ENCODE results near the gene MYL4.

The MYL4 gene

DNA sequence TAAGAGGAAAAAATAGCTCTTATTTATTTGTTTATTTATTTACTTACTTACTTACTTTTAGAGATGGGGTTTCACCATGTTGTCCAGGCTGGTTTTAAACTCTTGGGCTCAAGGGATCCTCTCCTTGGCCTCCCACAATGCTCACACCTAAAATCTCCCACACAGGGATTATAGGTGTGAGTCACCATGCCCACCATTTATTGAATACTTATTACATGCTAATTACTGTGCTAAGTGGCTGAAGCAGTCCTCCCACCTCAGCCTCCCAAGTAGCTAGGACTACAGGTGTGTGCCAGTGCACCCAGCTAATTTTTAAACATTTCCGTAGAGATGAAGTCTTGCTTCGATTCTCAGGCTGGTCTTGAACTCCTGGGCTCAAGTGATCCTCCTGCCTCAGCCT is 33.5 kb downstream of the MYL4 start:
- no peak for DNase-seq (ENCODE audit: low read depth, low spot score)
- ChIA-PET POLR2A (interaction anchor here (0.6 kb wide), 1 partner anchor 77 kb away, joined by 3 read pairs; no protein-coding TSS in a partner anchor), CTCF (interaction anchor here (1.3 to 6.6 kb wide), 5 partner anchors 9 to 73 kb away, joined by 3 to 40 read pairs (median 10); partner anchors contain the start of gene ITGB3)
- H3K4me3 ChIP-seq (ENCODE audit: low read depth, low read length) = no peak overlapping the region
- TF ChIP-seq, protein P1, sequence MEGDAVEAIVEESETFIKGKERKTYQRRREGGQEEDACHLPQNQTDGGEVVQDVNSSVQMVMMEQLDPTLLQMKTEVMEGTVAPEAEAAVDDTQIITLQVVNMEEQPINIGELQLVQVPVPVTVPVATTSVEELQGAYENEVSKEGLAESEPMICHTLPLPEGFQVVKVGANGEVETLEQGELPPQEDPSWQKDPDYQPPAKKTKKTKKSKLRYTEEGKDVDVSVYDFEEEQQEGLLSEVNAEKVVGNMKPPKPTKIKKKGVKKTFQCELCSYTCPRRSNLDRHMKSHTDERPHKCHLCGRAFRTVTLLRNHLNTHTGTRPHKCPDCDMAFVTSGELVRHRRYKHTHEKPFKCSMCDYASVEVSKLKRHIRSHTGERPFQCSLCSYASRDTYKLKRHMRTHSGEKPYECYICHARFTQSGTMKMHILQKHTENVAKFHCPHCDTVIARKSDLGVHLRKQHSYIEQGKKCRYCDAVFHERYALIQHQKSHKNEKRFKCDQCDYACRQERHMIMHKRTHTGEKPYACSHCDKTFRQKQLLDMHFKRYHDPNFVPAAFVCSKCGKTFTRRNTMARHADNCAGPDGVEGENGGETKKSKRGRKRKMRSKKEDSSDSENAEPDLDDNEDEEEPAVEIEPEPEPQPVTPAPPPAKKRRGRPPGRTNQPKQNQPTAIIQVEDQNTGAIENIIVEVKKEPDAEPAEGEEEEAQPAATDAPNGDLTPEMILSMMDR (IDR thresholded peaks at IDR 0.05; ENCODE audit: insufficient read depth, low read length, missing control alignments) = no peak

DNA sequence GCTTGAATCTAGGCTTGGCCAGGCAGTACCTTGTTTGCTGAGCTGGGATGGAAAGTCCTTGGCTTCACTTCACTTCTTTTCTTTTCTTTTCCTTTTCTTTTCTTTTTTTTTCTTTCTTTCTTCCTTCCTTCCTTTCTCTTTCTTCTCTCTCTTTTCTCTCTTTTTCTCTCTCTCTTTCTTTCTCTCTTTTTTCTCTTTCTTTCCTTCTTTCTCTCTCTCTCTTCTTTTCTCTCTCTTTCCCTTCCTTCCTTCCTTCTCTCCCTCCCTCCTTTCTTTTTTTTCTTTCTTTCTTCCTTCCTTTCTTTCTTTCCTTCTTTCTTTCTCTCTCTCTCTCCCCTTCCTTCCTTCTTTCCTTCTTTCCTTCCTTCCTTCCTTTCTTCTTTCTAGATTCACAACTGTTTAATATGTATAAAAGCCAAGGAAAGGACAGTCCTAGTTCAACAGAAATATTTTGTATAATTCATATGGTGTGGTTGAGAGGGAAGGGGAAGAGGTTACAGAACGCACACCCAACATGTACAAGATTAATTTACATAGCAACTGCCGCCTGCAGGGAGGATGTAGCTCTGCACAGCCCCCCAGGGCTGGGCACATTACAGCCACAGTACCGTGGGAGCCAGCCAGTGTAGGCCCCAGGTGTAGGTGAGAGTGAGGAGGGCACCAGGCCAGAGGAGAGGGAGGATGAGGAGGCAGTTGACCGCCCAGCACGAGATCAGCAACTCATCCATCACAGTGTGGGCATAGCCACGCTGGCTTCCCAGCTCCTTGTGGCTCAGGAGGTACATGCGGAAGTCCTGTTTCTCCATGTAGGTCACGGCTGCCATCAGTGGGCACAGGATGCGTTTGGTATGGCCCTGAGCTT is 34.8 kb downstream of the MYL4 start:
- CTCF ChIA-PET = interaction anchor here (1.2 to 6.6 kb wide), 4 partner anchors 9 to 72 kb away, joined by 3 to 40 read pairs (median 16); partner anchors contain the start of gene ITGB3
- DNase-seq (ENCODE audit: low read depth, low spot score) = no peak
- POLR2A ChIA-PET = no interaction called here
- no peak overlapping the region for H3K4me3 ChIP-seq (ENCODE audit: low read depth, low read length)
- TF ChIP-seq, protein P1 (IDR thresholded peaks at IDR 0.05; ENCODE audit: insufficient read depth, low read length, missing control alignments) = no peak

DNA sequence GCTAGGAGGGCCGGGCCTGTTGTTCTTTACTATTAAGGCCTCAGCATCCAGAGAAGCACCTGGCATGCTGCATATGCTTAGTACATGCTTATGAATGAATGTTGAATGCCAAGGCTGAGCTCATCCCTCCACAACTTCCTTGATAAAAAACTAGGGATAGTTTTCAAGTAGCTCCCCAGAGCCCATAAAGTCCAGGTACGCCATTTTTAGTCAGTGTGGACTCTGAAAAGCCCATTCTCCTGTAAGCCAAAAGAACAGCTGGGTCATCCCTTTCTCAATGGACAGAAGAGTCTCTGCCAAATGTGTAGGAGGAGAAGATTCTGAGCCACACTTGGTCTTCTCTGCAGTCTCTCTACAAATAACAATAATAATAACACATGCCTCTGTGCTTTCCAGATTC is 35.5 kb downstream of the MYL4 start:
- ChIA-PET POLR2A (no interaction called here), CTCF (interaction anchor here (1.2 to 5.6 kb wide), 3 partner anchors 8 to 15 kb away, joined by 3 to 23 read pairs (median 3); partner anchors contain the start of gene ITGB3)
- TF ChIP-seq, protein P1 (IDR thresholded peaks at IDR 0.05; ENCODE audit: insufficient read depth, low read length, missing control alignments) = no peak
- no peak overlapping the region for H3K4me3 ChIP-seq (ENCODE audit: low read depth, low read length)
- DNase-seq (ENCODE audit: low read depth, low spot score) = no peak

DNA sequence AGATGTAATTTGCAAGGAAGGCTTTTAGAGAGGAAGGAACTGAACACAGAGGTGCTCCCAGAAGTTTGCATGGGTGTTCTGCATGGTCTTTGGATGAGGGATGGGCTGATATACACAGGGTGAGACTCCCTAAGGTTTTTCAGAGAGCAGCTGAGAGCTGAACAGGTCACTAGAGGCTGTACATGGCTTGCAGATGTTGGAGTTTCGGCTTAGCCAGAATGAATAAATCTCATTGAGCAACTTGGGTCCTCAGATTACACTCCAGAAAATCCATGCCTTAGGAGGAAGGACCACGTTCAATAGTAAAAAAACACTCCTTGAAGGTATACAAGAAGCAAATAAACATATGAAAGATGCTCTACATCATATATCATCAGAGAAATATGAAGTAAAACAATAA is 37.0 kb downstream of the MYL4 start:
- no peak for DNase-seq (ENCODE audit: low read depth, low spot score)
- H3K4me3 ChIP-seq (ENCODE audit: low read depth, low read length) = no peak overlapping the region
- ChIA-PET CTCF (interaction anchor here (1.1 to 1.7 kb wide), 2 partner anchors 17 to 70 kb away, joined by 4 to 7 read pairs; no protein-coding TSS in a partner anchor), POLR2A (no interaction called here)
- TF ChIP-seq, protein P1 (IDR thresholded peaks at IDR 0.05; ENCODE audit: insufficient read depth, low read length, missing control alignments) = no peak

DNA sequence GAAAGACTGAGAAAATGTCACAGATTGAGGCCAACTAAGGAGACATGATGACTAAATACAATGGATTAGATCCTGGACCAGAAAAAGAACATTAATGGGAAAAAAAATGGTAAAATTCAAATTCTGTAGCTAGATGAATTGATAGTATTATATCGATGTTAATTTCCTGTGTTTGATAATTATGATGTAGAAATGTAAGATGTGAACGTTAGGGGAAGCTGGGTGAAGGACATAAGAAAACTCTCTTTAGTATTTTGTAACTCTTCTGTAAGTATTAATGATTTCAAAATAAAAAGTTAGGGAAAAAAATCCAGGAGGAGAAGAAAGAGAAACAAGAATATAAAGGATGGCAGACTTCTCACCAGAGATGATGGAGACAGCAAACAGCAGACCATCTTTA is 41.7 kb downstream of the MYL4 start:
- ChIA-PET CTCF (interaction anchor here (0.7 kb wide), 1 partner anchor 10 kb away, joined by 3 read pairs; no protein-coding TSS in a partner anchor), POLR2A (interaction anchor here (1.0 kb wide), 1 partner anchor 11 kb away, joined by 3 read pairs; no protein-coding TSS in a partner anchor)
- TF ChIP-seq, protein P1 (IDR thresholded peaks at IDR 0.05; ENCODE audit: insufficient read depth, low read length, missing control alignments) = no peak
- DNase-seq (ENCODE audit: low read depth, low spot score) = no peak
- H3K4me3 ChIP-seq (ENCODE audit: low read depth, low read length) = no peak overlapping the region

DNA sequence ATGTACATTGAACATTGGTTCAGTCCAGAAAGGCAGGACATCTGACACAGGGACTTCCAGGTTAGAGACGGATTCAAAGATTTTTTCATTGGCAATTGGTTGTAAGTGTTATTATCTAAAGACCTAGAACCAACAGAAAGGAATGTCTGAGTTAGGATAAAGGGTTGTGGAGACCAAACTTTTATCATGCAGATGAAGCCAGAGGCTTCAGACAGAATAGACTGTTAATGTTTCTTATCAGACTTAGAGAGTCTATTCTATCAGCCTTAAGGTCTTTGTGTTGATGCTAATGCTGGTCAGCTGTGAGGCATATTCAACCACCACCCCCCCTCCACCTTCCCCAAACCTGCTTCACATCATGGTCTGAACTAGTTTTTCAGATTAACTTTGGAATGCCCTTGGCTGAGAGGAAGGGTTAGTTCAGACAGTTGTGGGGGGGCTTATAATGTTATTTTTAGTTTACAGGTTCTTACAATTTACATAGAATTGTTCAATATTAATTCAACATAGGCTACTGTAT is 42.3 kb downstream of the MYL4 start:
- TF ChIP-seq, protein P1 (IDR thresholded peaks at IDR 0.05; ENCODE audit: insufficient read depth, low read length, missing control alignments) = no peak
- H3K4me3 ChIP-seq (ENCODE audit: low read depth, low read length) = no peak overlapping the region
- ChIA-PET POLR2A (interaction anchor here (1.0 kb wide), 1 partner anchor 10 kb away, joined by 3 read pairs; no protein-coding TSS in a partner anchor), CTCF (interaction anchor here (1.2 to 3.0 kb wide), 2 partner anchors 9 to 65 kb away, joined by 3 to 23 read pairs; no protein-coding TSS in a partner anchor)
- DNase-seq (ENCODE audit: low read depth, low spot score) = no peak

Measured in AG04449 (cell line).